H1 (cell line): Measurements from ENCODE around the gene TNPO2. TPM values are rescaled to one million over a fixed set of nuclear protein-coding genes. Genes with fewer than 3 reads are reported as not detected.

Source experiments
- BACH1 ChIP-seq: IDR thresholded peaks from 2 replicates; pipeline ENCODE4 v1.6.1; 2012; ENCODE audit warnings: low read length, improper control_type of control experiment
- CTBP2 ChIP-seq: IDR thresholded peaks from 2 replicates; pipeline ENCODE4 v1.7.0; 2011; ENCODE audit warnings: borderline replicate concordance, mild to moderate bottlenecking, moderate library complexity, mixed read lengths, low read length; ENCODE audit not compliant: insufficient read depth, insufficient read length
- E2F6 ChIP-seq: IDR thresholded peaks from 2 replicates; pipeline ENCODE4 v1.6.1; 2012; ENCODE audit warnings: inconsistent platforms
- HDAC2 ChIP-seq, 2 experiments: fragments of 300-600 bp in 1 of 2; sonication (generic) in 1 of 2; IDR thresholded peaks; 2 replicates each; pipeline ENCODE4 v1.6.1; 2011 to 2012; ENCODE audit warnings: low read depth in 2 of 2, low read length in 2 of 2, mild to moderate bottlenecking in 2 of 2, moderate library complexity in 2 of 2, borderline replicate concordance in 1 of 2, inconsistent platforms in 1 of 2
- PHF8 ChIP-seq: fragments of 200-600 bp; sonication (generic); conservative IDR thresholded peaks from 2 replicates; pipeline ENCODE4 v1.7.1; 2012; ENCODE audit warnings: low read depth, mild to moderate bottlenecking, inconsistent platforms, low read length, moderate library complexity
- TAF1 ChIP-seq: IDR thresholded peaks from 2 replicates; pipeline ENCODE4 v1.6.1; 2011; ENCODE audit warnings: mild to moderate bottlenecking, low read depth, low read length
- polyA plus RNA-seq, 7 experiments: library from polyadenylated mRNA; depleted of rRNA in 3 of 7; stranded (reverse) in 5 of 7; unstranded in 2 of 7; fragments of >200 nt in 5 of 7; fragments of 200-250 nt in 2 of 7; gene quantifications; 1 replicate in 5 of 7; 2 replicates in 1 of 7; 4 replicates in 1 of 7; pipeline versions ENCODE4 v1.2.1 to v1.2.3, GENCODE V29; 2011 to 2013; ENCODE audit warnings: missing spikeins in 2 of 7, mixed read lengths in 2 of 7
- total RNA-seq: library from RNA; stranded (reverse); fragmentation: NEBNext Ultra II Directional; extraction: Animal tissue kit (Norgen Biotek cat#: 25700); gene quantifications from 2 replicates; pipeline ENCODE4 v1.2.1, GENCODE V29; 2021

The TNPO2 gene
- total and polyA plus RNA-seq, 2 of the 8 experiments (the other 6 are each of a cell fraction or from before 2014, with no cell fraction given): 112 to 121 TPM

- TF ChIP-seq TAF1: no peak
- TF ChIP-seq HDAC2 (IDR thresholded peaks at IDR 0.05; ENCODE audit: borderline replicate concordance in 1 of 2, low read depth in 2 of 2, low read length in 2 of 2): no peak
- no peak for TF ChIP-seq E2F6
- no peak for TF ChIP-seq PHF8
- no peak for TF ChIP-seq CTBP2
- TF ChIP-seq BACH1: no peak
Measured at GRCh38 chr19:12689012-12689411, 34.7 kb downstream of the TNPO2 start (continued).
